Measurements from ENCODE around the gene PLXNC1.

PLXNC1 gene

GRCh38 chr12:94180558-94181296 is 32.4 kb downstream of the PLXNC1 start:
- DNase-seq (ENCODE audit: low read depth in 2 of 2) = no peak

GRCh38 chr12:94182986-94183707 is 34.8 kb downstream of the PLXNC1 start:
- no peak for DNase-seq (ENCODE audit: low read depth in 2 of 2)

- no peak for DNase-seq (ENCODE audit: low read depth in 2 of 2)
These were observed 35.5 kb downstream of the PLXNC1 start for GRCh38 chr12:94183708-94184379.

GRCh38 chr12:94184995-94185719 is 36.8 kb downstream of the PLXNC1 start:
- no peak for DNase-seq (ENCODE audit: low read depth in 2 of 2)

GRCh38 chr12:94185801-94186200 is 37.4 kb downstream of the PLXNC1 start:
- DNase-seq (ENCODE audit: low read depth in 2 of 2) = no peak

- DNase-seq (ENCODE audit: low read depth in 2 of 2) = no peak
These were observed 38.2 kb downstream of the PLXNC1 start for GRCh38 chr12:94186278-94187241.

GRCh38 chr12:94187361-94187760 is 39.0 kb downstream of the PLXNC1 start:
- DNase-seq (ENCODE audit: low read depth in 2 of 2) = no peak

- DNase-seq (ENCODE audit: low read depth in 2 of 2) = no peak
These were observed 42.2 kb downstream of the PLXNC1 start for GRCh38 chr12:94190623-94191022.

- no peak for DNase-seq (ENCODE audit: low read depth in 2 of 2)
These were observed 42.6 kb downstream of the PLXNC1 start for GRCh38 chr12:94191023-94191422.

- no peak for DNase-seq (ENCODE audit: low read depth in 2 of 2)
These were observed 43.4 kb downstream of the PLXNC1 start for GRCh38 chr12:94191811-94192210.

- DNase-seq (ENCODE audit: low read depth in 2 of 2) = no peak
These were observed 44.1 kb downstream of the PLXNC1 start for GRCh38 chr12:94192506-94192905.

- no peak for DNase-seq (ENCODE audit: low read depth in 2 of 2)
These were observed 44.8 kb downstream of the PLXNC1 start for GRCh38 chr12:94193168-94193567.

- DNase-seq (ENCODE audit: low read depth in 2 of 2) = no peak
These were observed 47.1 kb downstream of the PLXNC1 start for GRCh38 chr12:94195483-94195882.

- no peak for DNase-seq (ENCODE audit: low read depth in 2 of 2)
These were observed 50.1 kb downstream of the PLXNC1 start for GRCh38 chr12:94198469-94198868.

GRCh38 chr12:94198872-94199271 is 50.5 kb downstream of the PLXNC1 start:
- no peak for DNase-seq (ENCODE audit: low read depth in 2 of 2)

- no peak for DNase-seq (ENCODE audit: low read depth in 2 of 2)
These were observed 51.7 kb downstream of the PLXNC1 start for GRCh38 chr12:94200069-94200468.

GRCh38 chr12:94200695-94201094 is 52.3 kb downstream of the PLXNC1 start:
- no peak for DNase-seq (ENCODE audit: low read depth in 2 of 2)

- DNase-seq (ENCODE audit: low read depth in 2 of 2) = no peak
These were observed 54.1 kb downstream of the PLXNC1 start for GRCh38 chr12:94202245-94203180.

GRCh38 chr12:94203181-94203546 is 54.8 kb downstream of the PLXNC1 start:
- DNase-seq (ENCODE audit: low read depth in 2 of 2) = no peak

- DNase-seq (ENCODE audit: low read depth in 2 of 2) = no peak
These were observed 55.4 kb downstream of the PLXNC1 start for GRCh38 chr12:94203796-94204195.
